ENCODE results near the gene NME3. TPM values are rescaled to one million over a fixed set of nuclear protein-coding genes. Genes with fewer than 3 reads are reported as not detected.
A peak's percentile ranks its signal among the peaks of the same experiment; 100 is the strongest.

NME3 gene
- total and polyA plus RNA-seq, 2 of the 13 experiments (the other 11 are each of a cell fraction or from before 2014, with no cell fraction given): 10.4 to 15.9 TPM

- TF ChIP-seq ZNF850 (CRISPR knock-in tag; conservative IDR thresholded peaks at IDR 0.05): no peak
- no peak for TF ChIP-seq ZFP91 (CRISPR knock-in tag; IDR thresholded peaks at IDR 0.05; ENCODE audit: borderline replicate concordance)
- TF ChIP-seq ELF1 (CRISPR knock-in tag; IDR thresholded peaks at IDR 0.05): peak; percentile 85
- 0 out of 2 replicates have a peak, but pooled peaks have one; percentile 26 for TF ChIP-seq RFXAP (CRISPR knock-in tag; IDR thresholded peaks at IDR 0.05; ENCODE audit: borderline replicate concordance)
- peak; percentile 64; the same call in 1 of the 2 replicates for TF ChIP-seq ZNF563 (CRISPR knock-in tag; IDR thresholded peaks at IDR 0.05)
- TF ChIP-seq YY1 (IDR thresholded peaks at IDR 0.05; ENCODE audit: insufficient read depth, insufficient replicate concordance, low read depth, low read length): peak; percentile 59
- peak; percentile 44; the same call in 2 of the 3 replicates for TF ChIP-seq MXI1 (IDR thresholded peaks at IDR 0.05; ENCODE audit: borderline replicate concordance, low read depth, low read length)
- TF ChIP-seq ZNF567 (CRISPR knock-in tag; IDR thresholded peaks at IDR 0.05; ENCODE audit: borderline replicate concordance): 0 out of 2 replicates have a peak, but pooled peaks have one; percentile 75
- peak; percentile 98 for TF ChIP-seq ATF1 (CRISPR knock-in tag; IDR thresholded peaks at IDR 0.05)
- no peak for TF ChIP-seq ZNF510 (CRISPR knock-in tag; IDR thresholded peaks at IDR 0.05; ENCODE audit: low read depth)
- TF ChIP-seq DRAP1 (CRISPR knock-in tag; IDR thresholded peaks at IDR 0.05): peak; percentile 70; the same call in 1 of the 2 replicates
- TF ChIP-seq ZNF280D (CRISPR knock-in tag; IDR thresholded peaks at IDR 0.05): no peak
- no peak for TF ChIP-seq ZNF30 (CRISPR knock-in tag; IDR thresholded peaks at IDR 0.05)
- TF ChIP-seq ZNF724P (CRISPR knock-in tag; IDR thresholded peaks at IDR 0.05; ENCODE audit: borderline replicate concordance): no peak
- TF ChIP-seq KAT8 (CRISPR knock-in tag; IDR thresholded peaks at IDR 0.05): peak; percentile 95
- peak; percentile 27; the same call in 1 of the 2 replicates for TF ChIP-seq ZGPAT (CRISPR knock-in tag; IDR thresholded peaks at IDR 0.05)
- TF ChIP-seq ZC3H13 (CRISPR knock-in tag; IDR thresholded peaks at IDR 0.05): peak; percentile 84
- no peak for TF ChIP-seq CCAR2 (optimal IDR thresholded peaks at IDR 0.05; ENCODE audit: low read depth, low read length)
- TF ChIP-seq RXRB (CRISPR knock-in tag; IDR thresholded peaks at IDR 0.05; ENCODE audit: borderline replicate concordance): peak; percentile 35
- no peak for TF ChIP-seq CSRNP2 (CRISPR knock-in tag; conservative IDR thresholded peaks at IDR 0.05; ENCODE audit: low read depth)
These were observed 11.3 kb upstream of the NME3 start, which contains the start of the genes NUBP2 and SPSB3 (continued) for GRCh38 chr16:1782408-1783264.

Measured in HepG2 (cell line).